Measurements from ENCODE around the gene KLHL8.

Gene KLHL8

GRCh38 chr4:87118421-87118820 lies 102.0 kb downstream of the KLHL8 start:
- TF ChIP-seq, protein P1, sequence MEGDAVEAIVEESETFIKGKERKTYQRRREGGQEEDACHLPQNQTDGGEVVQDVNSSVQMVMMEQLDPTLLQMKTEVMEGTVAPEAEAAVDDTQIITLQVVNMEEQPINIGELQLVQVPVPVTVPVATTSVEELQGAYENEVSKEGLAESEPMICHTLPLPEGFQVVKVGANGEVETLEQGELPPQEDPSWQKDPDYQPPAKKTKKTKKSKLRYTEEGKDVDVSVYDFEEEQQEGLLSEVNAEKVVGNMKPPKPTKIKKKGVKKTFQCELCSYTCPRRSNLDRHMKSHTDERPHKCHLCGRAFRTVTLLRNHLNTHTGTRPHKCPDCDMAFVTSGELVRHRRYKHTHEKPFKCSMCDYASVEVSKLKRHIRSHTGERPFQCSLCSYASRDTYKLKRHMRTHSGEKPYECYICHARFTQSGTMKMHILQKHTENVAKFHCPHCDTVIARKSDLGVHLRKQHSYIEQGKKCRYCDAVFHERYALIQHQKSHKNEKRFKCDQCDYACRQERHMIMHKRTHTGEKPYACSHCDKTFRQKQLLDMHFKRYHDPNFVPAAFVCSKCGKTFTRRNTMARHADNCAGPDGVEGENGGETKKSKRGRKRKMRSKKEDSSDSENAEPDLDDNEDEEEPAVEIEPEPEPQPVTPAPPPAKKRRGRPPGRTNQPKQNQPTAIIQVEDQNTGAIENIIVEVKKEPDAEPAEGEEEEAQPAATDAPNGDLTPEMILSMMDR (IDR thresholded peaks at IDR 0.05; ENCODE audit: low read depth, low read length, missing control alignments), result no peak
- in situ Hi-C loops (cut with HindIII; ENCODE audit: low sequenced_read_pairs), result loop anchor here (25.0 kb wide), 1 partner anchor 606 kb away; no protein-coding TSS in a partner anchor
- no peak overlapping the region for H3K4me3 ChIP-seq (ENCODE audit: low read depth, low read length)
- DNase-seq (ENCODE audit: low read depth), result no peak

DNA sequence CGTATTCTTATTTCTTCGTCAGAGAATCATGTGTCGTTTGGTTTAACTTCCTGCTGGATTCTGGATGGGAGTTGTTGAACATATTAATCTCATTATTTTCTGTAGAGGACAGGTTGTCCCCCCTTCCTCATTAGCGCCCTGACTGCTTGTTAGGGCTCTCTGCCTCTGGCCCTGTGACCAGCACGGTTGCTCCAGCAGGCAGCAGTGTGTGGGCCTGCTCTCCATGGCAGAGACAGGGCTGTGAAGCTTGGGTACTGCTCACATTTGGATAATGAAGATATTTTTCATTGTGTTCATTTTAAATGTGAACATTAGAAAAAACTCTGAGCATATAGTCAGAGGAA lies 102.7 kb downstream of the KLHL8 start:
- H3K4me3 ChIP-seq (ENCODE audit: low read depth, low read length), result no peak overlapping the region
- TF ChIP-seq, protein P1 (IDR thresholded peaks at IDR 0.05; ENCODE audit: low read depth, low read length, missing control alignments), result no peak
- in situ Hi-C loops (cut with HindIII; ENCODE audit: low sequenced_read_pairs), result loop anchor here (25.0 kb wide), 1 partner anchor 605 kb away; no protein-coding TSS in a partner anchor
- DNase-seq (ENCODE audit: low read depth), result no peak

GRCh38 chr4:87117051-87117731 lies 103.2 kb downstream of the KLHL8 start:
- in situ Hi-C loops (cut with HindIII; ENCODE audit: low sequenced_read_pairs), result loop anchor here (25.0 kb wide), 1 partner anchor 605 kb away; no protein-coding TSS in a partner anchor
- DNase-seq (ENCODE audit: low read depth), result no peak
- TF ChIP-seq, protein P1 (IDR thresholded peaks at IDR 0.05; ENCODE audit: low read depth, low read length, missing control alignments), result no peak
- no peak overlapping the region for H3K4me3 ChIP-seq (ENCODE audit: low read depth, low read length)

DNA sequence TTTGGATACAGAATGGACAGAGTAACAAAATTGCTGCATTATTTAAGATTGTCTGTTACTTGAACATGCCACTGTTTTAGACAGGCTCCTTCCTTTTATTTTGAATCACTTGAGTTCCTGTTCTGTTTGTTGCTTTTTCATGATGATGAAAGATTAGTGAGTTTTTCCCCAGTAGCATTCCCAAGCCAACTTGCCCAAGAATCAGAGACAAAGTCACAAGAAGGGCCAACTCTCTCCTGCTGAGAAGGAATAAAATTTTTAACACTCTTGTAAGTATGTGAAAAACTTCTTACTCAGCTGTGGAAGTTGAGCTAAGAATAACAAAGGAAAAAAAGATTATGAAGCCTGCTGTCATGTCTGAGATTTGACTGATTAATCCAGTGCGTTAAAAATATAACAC lies 104.2 kb downstream of the KLHL8 start:
- in situ Hi-C loops (cut with HindIII; ENCODE audit: low sequenced_read_pairs), result loop anchor here (25.0 kb wide), 1 partner anchor 604 kb away; no protein-coding TSS in a partner anchor
- no peak for DNase-seq (ENCODE audit: low read depth)
- TF ChIP-seq, protein P1 (IDR thresholded peaks at IDR 0.05; ENCODE audit: low read depth, low read length, missing control alignments), result no peak
- H3K4me3 ChIP-seq (ENCODE audit: low read depth, low read length), result no peak overlapping the region

- H3K4me3 ChIP-seq (ENCODE audit: low read depth, low read length), result no peak overlapping the region
- TF ChIP-seq, protein P1 (IDR thresholded peaks at IDR 0.05; ENCODE audit: low read depth, low read length, missing control alignments), result peak; percentile 4
- DNase-seq (ENCODE audit: low read depth), result no peak
- in situ Hi-C loops (cut with HindIII; ENCODE audit: low sequenced_read_pairs), result loop anchor here (25.0 kb wide), 1 partner anchor 602 kb away; no protein-coding TSS in a partner anchor
Observed at GRCh38 chr4:87114245-87115062, 106.0 kb downstream of the KLHL8 start.

DNA sequence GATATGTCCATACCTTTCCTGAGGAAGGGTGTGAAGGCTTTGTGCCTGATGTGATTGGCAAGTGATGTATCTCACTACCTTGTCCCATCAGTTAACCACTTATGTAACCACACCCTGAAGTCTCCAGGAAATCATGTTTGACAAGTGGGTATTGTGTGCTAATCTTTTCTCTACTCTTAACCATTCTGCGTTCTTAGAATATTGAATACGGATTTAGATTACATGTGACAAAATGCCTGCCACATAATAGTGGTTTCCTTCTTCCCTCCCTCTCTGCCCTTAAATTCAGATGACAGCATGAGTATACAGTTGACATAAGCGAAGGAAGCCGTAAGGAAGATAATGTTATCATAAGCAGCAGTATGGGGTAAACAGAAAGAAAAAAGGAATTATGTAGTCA lies 108.4 kb downstream of the KLHL8 start:
- TF ChIP-seq, protein P1 (IDR thresholded peaks at IDR 0.05; ENCODE audit: low read depth, low read length, missing control alignments), result no peak
- no peak for DNase-seq (ENCODE audit: low read depth)
- H3K4me3 ChIP-seq (ENCODE audit: low read depth, low read length), result no peak overlapping the region
- in situ Hi-C loops (cut with HindIII; ENCODE audit: low sequenced_read_pairs), result loop anchor here (25.0 kb wide), 1 partner anchor 600 kb away; no protein-coding TSS in a partner anchor
